Measurements from ENCODE around the gene STIM1. TPM values are rescaled to one million over a fixed set of nuclear protein-coding genes. Genes with fewer than 3 reads are reported as not detected.

The STIM1 gene
- total RNA-seq, 1 experiment from 2014 or later = 18.0 TPM

DNA sequence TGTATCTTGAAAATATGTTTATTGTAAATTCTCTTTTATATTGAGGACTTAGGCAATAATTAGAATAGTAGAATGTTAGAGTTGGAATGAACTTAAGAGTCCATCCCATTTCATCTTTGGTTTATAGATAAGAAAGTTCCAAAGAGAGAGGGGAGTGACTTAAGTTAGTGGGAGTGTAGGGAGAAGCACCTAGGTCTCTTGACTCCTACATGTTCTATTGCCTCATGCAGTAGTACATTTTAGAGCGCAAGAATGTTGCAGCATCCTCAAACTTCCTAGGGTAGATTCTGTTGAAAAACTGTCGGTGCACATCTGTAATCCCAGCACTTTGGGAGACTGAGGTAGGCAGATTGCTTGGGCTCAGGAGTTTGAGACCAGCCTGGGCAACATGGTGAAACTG, 247.8 kb downstream of the STIM1 start (continued):
- TF ChIP-seq, protein P1, sequence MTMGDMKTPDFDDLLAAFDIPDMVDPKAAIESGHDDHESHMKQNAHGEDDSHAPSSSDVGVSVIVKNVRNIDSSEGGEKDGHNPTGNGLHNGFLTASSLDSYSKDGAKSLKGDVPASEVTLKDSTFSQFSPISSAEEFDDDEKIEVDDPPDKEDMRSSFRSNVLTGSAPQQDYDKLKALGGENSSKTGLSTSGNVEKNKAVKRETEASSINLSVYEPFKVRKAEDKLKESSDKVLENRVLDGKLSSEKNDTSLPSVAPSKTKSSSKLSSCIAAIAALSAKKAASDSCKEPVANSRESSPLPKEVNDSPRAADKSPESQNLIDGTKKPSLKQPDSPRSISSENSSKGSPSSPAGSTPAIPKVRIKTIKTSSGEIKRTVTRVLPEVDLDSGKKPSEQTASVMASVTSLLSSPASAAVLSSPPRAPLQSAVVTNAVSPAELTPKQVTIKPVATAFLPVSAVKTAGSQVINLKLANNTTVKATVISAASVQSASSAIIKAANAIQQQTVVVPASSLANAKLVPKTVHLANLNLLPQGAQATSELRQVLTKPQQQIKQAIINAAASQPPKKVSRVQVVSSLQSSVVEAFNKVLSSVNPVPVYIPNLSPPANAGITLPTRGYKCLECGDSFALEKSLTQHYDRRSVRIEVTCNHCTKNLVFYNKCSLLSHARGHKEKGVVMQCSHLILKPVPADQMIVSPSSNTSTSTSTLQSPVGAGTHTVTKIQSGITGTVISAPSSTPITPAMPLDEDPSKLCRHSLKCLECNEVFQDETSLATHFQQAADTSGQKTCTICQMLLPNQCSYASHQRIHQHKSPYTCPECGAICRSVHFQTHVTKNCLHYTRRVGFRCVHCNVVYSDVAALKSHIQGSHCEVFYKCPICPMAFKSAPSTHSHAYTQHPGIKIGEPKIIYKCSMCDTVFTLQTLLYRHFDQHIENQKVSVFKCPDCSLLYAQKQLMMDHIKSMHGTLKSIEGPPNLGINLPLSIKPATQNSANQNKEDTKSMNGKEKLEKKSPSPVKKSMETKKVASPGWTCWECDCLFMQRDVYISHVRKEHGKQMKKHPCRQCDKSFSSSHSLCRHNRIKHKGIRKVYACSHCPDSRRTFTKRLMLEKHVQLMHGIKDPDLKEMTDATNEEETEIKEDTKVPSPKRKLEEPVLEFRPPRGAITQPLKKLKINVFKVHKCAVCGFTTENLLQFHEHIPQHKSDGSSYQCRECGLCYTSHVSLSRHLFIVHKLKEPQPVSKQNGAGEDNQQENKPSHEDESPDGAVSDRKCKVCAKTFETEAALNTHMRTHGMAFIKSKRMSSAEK (CRISPR knock-in tag; IDR thresholded peaks at IDR 0.05; ENCODE audit: borderline replicate concordance) = no peak

DNA sequence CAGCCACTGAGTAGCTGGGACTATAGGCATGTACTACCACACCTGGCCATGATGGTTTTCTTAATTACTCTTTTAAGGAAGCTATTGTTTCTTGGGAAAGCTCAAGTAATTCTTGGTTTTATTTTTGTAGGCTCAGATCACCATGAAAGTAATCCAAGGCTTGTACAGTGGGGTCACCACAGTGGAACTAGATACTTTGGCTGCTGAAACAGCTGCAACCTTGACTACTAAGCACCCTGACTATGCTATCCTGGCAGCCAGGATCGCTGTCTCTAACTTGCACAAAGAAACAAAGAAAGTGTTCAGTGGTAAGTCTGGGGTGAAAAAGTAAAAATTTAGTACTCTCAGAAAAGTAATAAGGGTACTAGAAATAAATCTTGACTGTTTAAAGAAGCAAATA, 250.5 kb downstream of the STIM1 start:
- TF ChIP-seq NFATC4 (CRISPR knock-in tag; IDR thresholded peaks at IDR 0.05) = no peak
- TF ChIP-seq, protein P2, sequence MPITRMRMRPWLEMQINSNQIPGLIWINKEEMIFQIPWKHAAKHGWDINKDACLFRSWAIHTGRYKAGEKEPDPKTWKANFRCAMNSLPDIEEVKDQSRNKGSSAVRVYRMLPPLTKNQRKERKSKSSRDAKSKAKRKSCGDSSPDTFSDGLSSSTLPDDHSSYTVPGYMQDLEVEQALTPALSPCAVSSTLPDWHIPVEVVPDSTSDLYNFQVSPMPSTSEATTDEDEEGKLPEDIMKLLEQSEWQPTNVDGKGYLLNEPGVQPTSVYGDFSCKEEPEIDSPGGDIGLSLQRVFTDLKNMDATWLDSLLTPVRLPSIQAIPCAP (CRISPR knock-in tag; IDR thresholded peaks at IDR 0.05) = no peak
- no peak for TF ChIP-seq TP53 (CRISPR knock-in tag; IDR thresholded peaks at IDR 0.05)
- no peak for TF ChIP-seq NFYB (CRISPR knock-in tag; conservative IDR thresholded peaks at IDR 0.05; ENCODE audit: low read depth)
- TF ChIP-seq NR2C2 (CRISPR knock-in tag; IDR thresholded peaks at IDR 0.05) = no peak
- TF ChIP-seq, protein P3, sequence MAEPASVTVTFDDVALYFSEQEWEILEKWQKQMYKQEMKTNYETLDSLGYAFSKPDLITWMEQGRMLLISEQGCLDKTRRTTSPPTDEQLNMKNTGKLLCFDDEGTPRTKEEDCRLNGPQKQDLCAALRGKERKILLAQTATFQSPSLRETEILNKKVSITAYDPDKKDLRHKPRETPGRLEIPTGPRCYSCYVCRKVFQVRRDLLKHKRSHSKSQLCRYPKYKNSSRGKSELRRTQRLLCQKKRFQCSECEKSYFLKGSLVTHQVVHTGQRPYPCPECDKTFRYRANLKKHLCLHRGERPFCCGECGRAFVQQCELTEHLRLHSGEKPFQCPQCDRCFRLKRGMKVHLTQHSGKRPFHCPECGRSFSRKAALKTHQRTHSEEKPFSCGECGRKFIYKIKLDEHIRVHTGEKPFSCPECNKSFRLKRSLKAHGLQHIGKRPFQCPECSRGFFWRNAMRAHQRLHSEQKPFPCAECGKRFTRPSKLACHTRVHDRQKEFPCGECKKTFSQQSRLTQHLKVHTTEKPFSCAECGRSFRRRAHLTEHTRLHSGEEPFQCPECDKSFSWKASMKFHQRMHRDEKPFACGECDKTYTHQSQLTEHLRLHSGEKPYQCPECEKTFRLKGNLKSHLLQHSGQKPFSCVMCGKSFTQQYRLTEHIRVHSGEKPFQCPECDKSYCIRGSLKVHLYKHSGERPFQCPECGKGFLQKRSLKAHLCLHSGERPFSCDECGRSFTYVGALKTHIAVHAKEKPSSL (CRISPR knock-in tag; conservative IDR thresholded peaks at IDR 0.05) = no peak
- H3K4me1 Mint-ChIP-seq = no peaks in the 10 kb centered on the region
- H3K4me3 Mint-ChIP-seq = no peak overlapping the region
- ATAC-seq = no peak
- H3K27me3 Mint-ChIP-seq (ENCODE audit: low read depth) = no peaks in the 10 kb centered on the region
- ChIA-PET POLR2A (no interaction called here), CTCF (interaction anchor here (1.2 kb wide), 1 partner anchor 251 kb away, joined by 3 read pairs; the partner anchor contains the start of gene STIM1)
- H3K27ac Mint-ChIP-seq = no peak overlapping the region
- DNase-seq (ENCODE audit: low spot score) = no peak
- peaks cover 39% of the 10 kb centered on the region for H3K36me3 Mint-ChIP-seq
- no peaks in the 10 kb centered on the region for H3K9me3 Mint-ChIP-seq

DNA sequence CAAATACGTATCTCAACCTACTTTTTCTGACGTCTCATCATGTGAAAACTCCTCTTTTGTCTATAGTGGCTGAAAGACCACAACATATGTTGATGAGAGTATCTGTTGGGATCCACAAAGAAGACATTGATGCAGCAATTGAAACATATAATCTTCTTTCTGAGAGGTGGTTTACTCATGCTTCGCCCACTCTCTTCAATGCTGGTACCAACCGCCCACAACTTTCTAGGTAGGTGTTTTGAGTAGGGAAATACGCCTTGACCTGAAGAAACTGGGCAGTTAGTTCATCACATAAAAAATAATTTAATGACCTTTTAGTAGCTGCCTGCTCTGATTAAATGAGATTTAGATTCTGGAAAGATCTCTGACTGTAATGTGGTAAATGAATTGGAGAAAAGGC, 256.4 kb downstream of the STIM1 start:
- POLR2A ChIA-PET = no interaction called here
- no peaks in the 10 kb centered on the region for H3K9me3 Mint-ChIP-seq
- no peaks in the 10 kb centered on the region for H3K4me1 Mint-ChIP-seq
- TF ChIP-seq ETV6 (CRISPR knock-in tag; IDR thresholded peaks at IDR 0.05) = no peak
- no peak for TF ChIP-seq SOX15 (CRISPR knock-in tag; IDR thresholded peaks at IDR 0.05)
- no peak for TF ChIP-seq ZNF219 (CRISPR knock-in tag; IDR thresholded peaks at IDR 0.05; ENCODE audit: borderline replicate concordance)
- TF ChIP-seq NR1H2 (CRISPR knock-in tag; IDR thresholded peaks at IDR 0.05) = no peak
- ATAC-seq (no peak), DNase-seq (ENCODE audit: low spot score) (no peak)
- H3K27ac Mint-ChIP-seq = no peak overlapping the region
- H3K4me3 Mint-ChIP-seq = no peak overlapping the region
- no peaks in the 10 kb centered on the region for H3K27me3 Mint-ChIP-seq (ENCODE audit: low read depth)
- peaks cover 55% of the 10 kb centered on the region for H3K36me3 Mint-ChIP-seq
- CTCF ChIA-PET = interaction anchor here (0.7 kb wide), 1 partner anchor 362 kb away, joined by 3 read pairs; no protein-coding TSS in a partner anchor

DNA sequence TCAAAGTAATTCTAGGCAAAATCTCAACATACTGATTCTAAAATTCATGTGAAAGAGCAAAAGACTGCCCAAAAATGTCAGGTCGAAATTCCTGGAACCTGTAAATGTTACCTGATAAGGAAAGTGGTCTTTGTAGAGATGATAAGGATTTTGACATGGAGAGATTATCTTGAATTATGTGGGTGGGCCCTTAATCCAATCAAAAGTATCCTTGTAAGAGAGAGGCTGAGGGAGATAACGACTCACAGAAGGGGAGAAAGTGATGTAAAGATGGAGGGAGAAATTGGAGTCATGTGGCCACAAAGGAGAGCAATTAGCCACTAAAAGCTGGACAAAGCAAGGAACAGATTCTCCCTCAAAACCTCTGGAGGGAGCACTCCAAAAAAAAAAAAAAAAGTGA, 259.7 kb downstream of the STIM1 start:
- ATAC-seq = no peak
- POLR2A ChIA-PET = no interaction called here
- H3K36me3 Mint-ChIP-seq = peaks cover 48% of the 10 kb centered on the region
- H3K4me3 Mint-ChIP-seq = no peak overlapping the region
- no peak for DNase-seq (ENCODE audit: low spot score)
- no peaks in the 10 kb centered on the region for H3K27me3 Mint-ChIP-seq (ENCODE audit: low read depth)
- no peaks in the 10 kb centered on the region for H3K9me3 Mint-ChIP-seq
- no peak overlapping the region for H3K27ac Mint-ChIP-seq
- CTCF ChIA-PET = no interaction called here
- H3K4me1 Mint-ChIP-seq = no peaks in the 10 kb centered on the region
- TF ChIP-seq, protein P4, sequence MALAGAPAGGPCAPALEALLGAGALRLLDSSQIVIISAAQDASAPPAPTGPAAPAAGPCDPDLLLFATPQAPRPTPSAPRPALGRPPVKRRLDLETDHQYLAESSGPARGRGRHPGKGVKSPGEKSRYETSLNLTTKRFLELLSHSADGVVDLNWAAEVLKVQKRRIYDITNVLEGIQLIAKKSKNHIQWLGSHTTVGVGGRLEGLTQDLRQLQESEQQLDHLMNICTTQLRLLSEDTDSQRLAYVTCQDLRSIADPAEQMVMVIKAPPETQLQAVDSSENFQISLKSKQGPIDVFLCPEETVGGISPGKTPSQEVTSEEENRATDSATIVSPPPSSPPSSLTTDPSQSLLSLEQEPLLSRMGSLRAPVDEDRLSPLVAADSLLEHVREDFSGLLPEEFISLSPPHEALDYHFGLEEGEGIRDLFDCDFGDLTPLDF (CRISPR knock-in tag; IDR thresholded peaks at IDR 0.05) = no peak
- TF ChIP-seq ZNF232 (CRISPR knock-in tag; IDR thresholded peaks at IDR 0.05) (no peak), NR2C2 (CRISPR knock-in tag; IDR thresholded peaks at IDR 0.05) (no peak), SP1 (CRISPR knock-in tag; conservative IDR thresholded peaks at IDR 0.05) (no peak), NR1H2 (CRISPR knock-in tag; IDR thresholded peaks at IDR 0.05) (no peak)
- TF ChIP-seq, protein P5, sequence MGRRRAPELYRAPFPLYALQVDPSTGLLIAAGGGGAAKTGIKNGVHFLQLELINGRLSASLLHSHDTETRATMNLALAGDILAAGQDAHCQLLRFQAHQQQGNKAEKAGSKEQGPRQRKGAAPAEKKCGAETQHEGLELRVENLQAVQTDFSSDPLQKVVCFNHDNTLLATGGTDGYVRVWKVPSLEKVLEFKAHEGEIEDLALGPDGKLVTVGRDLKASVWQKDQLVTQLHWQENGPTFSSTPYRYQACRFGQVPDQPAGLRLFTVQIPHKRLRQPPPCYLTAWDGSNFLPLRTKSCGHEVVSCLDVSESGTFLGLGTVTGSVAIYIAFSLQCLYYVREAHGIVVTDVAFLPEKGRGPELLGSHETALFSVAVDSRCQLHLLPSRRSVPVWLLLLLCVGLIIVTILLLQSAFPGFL (CRISPR knock-in tag; IDR thresholded peaks at IDR 0.05; ENCODE audit: borderline replicate concordance) = no peak
- TF ChIP-seq, protein P6, sequence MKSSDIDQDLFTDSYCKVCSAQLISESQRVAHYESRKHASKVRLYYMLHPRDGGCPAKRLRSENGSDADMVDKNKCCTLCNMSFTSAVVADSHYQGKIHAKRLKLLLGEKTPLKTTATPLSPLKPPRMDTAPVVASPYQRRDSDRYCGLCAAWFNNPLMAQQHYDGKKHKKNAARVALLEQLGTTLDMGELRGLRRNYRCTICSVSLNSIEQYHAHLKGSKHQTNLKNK (CRISPR knock-in tag; IDR thresholded peaks at IDR 0.05) = no peak
- TF ChIP-seq, protein P7, sequence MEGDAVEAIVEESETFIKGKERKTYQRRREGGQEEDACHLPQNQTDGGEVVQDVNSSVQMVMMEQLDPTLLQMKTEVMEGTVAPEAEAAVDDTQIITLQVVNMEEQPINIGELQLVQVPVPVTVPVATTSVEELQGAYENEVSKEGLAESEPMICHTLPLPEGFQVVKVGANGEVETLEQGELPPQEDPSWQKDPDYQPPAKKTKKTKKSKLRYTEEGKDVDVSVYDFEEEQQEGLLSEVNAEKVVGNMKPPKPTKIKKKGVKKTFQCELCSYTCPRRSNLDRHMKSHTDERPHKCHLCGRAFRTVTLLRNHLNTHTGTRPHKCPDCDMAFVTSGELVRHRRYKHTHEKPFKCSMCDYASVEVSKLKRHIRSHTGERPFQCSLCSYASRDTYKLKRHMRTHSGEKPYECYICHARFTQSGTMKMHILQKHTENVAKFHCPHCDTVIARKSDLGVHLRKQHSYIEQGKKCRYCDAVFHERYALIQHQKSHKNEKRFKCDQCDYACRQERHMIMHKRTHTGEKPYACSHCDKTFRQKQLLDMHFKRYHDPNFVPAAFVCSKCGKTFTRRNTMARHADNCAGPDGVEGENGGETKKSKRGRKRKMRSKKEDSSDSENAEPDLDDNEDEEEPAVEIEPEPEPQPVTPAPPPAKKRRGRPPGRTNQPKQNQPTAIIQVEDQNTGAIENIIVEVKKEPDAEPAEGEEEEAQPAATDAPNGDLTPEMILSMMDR (IDR thresholded peaks at IDR 0.05) = no peak

Data from WTC11 (cell line).